DOHH2 (cell line): Measurements from ENCODE around the gene DOCK4.

ENCODE experiments used
- CTCF ChIP-seq: fragments of 200-600 bp; sonication (generic); IDR thresholded peaks from one replicate; pipeline ENCODE4 v1.5.1; 2014; ENCODE audit warnings: antibody characterized with exemption, mild to moderate bottlenecking, low read depth, low read length; ENCODE audit not compliant: poor library complexity, severe bottlenecking
- EZH2phosphoT487 ChIP-seq: fragments of 200-600 bp; sonication (generic); IDR thresholded peaks from 2 replicates; pipeline ENCODE4 v1.6.1; 2017; ENCODE audit warnings: borderline replicate concordance, mild to moderate bottlenecking, antibody characterized with exemption, low read length, moderate library complexity, mixed read lengths

GRCh38 chr7:111852081-111852480 lies 354.1 kb downstream of the DOCK4 start:
- TF ChIP-seq CTCF (no peak), EZH2phosphoT487 (no peak)
